B cell (primary cell): Measurements from ENCODE around the gene KCNQ5. TPM values are rescaled to one million over a fixed set of nuclear protein-coding genes. Genes with fewer than 3 reads are reported as not detected.

Experiments used
- ATAC-seq: fragments of 200-7000 bp; cut with Tn5 transposase; one replicate; pipeline ENCODE4 v1.10.0; 2021; ENCODE audit warnings: low read depth, mild to moderate bottlenecking, moderate number of reproducible peaks, moderate library complexity
- CTCF ChIA-PET: fragments of 350-600 bp; sonication (Branson Sonifier 250); formaldehyde crosslinking; loops from one replicate; lab custom pipeline; 2021; ENCODE audit warnings: antibody characterized with exemption, inconsistent platforms; lab: Charles Lee
- POLR2A ChIA-PET: fragments of 350-600 bp; sonication (Branson Sonifier 250); formaldehyde crosslinking; loops from one replicate; lab custom pipeline; 2021; ENCODE audit warnings: antibody characterized with exemption; lab: Charles Lee
- DNase-seq: peaks from one replicate; pipeline ENCODE4 v3.0.0; 2013
- H2AFZ ChIP-seq: 2 replicates; pipeline ENCODE4 v1.6.1; 2012; ENCODE audit warnings: mild to moderate bottlenecking, low read depth, low read length; ENCODE audit not compliant: insufficient read depth, poor library complexity, severe bottlenecking
- H3K27ac ChIP-seq, 2 donors: 1 replicate in 1 of 2; 2 replicates in 1 of 2; pipeline ENCODE4 v1.5.1; 2012 to 2013; ENCODE audit warnings: low read length in 2 of 2, mild to moderate bottlenecking in 2 of 2, moderate library complexity in 1 of 2
- H3K27me3 ChIP-seq, 4 experiments: fragments of 200-600 bp in 1 of 4; sonication (generic) in 1 of 4; replicated peaks in 1 of 4; 1 replicate in 2 of 4; 2 replicates in 2 of 4; pipeline versions ENCODE4 v1.6.1 to v1.7.0; 2013 to 2016; ENCODE audit warnings: low read length in 3 of 4, mild to moderate bottlenecking in 2 of 4, mixed read lengths in 1 of 4, moderate library complexity in 1 of 4; ENCODE audit not compliant: insufficient read depth in 4 of 4, control insufficient read depth in 3 of 4; ENCODE audit errors: control extremely low read depth in 1 of 4
- H3K36me3 ChIP-seq, 2 experiments: replicated peaks in 1 of 2; 1 replicate in 1 of 2; 2 replicates in 1 of 2; pipeline versions ENCODE4 v1.6.1 to v1.7.1; 2013; ENCODE audit warnings: low read length in 1 of 2; ENCODE audit not compliant: insufficient read depth in 2 of 2, control insufficient read depth in 1 of 2; ENCODE audit errors: control extremely low read depth in 1 of 2, extremely low read depth in 1 of 2
- H3K4me1 ChIP-seq, 2 donors: fragments of 200-600 bp in 1 of 2; sonication (generic) in 1 of 2; 1 replicate in 1 of 2; 2 replicates in 1 of 2; pipeline versions ENCODE4 v1.5.1 to v1.6.1; 2013 to 2017; ENCODE audit warnings: low read length in 2 of 2; ENCODE audit not compliant: control insufficient read depth in 2 of 2, insufficient read depth in 2 of 2
- H3K4me2 ChIP-seq: replicated peaks from 2 replicates; pipeline ENCODE3; 2012; ENCODE audit warnings: mild to moderate bottlenecking, low read depth, low read length; ENCODE audit not compliant: poor library complexity, severe bottlenecking
- H3K4me3 ChIP-seq, 5 experiments: fragments of 200-600 bp in 1 of 5; sonication (generic) in 1 of 5; 1 replicate in 3 of 5; 2 replicates in 2 of 5; pipeline versions ENCODE4 v1.5.1 to v1.7.0; 2011 to 2016; ENCODE audit warnings: low read length in 4 of 5, mild to moderate bottlenecking in 4 of 5, low read depth in 2 of 5, control low read depth in 1 of 5, moderate library complexity in 1 of 5; ENCODE audit not compliant: insufficient read depth in 1 of 5; ENCODE audit errors: control extremely low read depth in 1 of 5, extremely low read depth in 1 of 5
- H3K79me2 ChIP-seq: fragments of 200-600 bp; sonication (generic); one replicate; pipeline ENCODE4 v1.6.0; 2016; ENCODE audit warnings: low read length; ENCODE audit not compliant: control insufficient read depth, insufficient read depth
- H3K9ac ChIP-seq: fragments of 200-600 bp; sonication (generic); 2 replicates; pipeline ENCODE4 v1.6.1; 2017; ENCODE audit warnings: mild to moderate bottlenecking, low read length, moderate library complexity
- H3K9me3 ChIP-seq, 3 donors: one replicate each; pipeline versions ENCODE4 v1.6.1 to v1.7.1; 2013; ENCODE audit warnings: low read length in 2 of 3; ENCODE audit not compliant: control insufficient read depth in 2 of 3, insufficient read depth in 1 of 3; ENCODE audit errors: control extremely low read depth in 1 of 3
- H4K20me1 ChIP-seq: 2 replicates; pipeline ENCODE4 v1.6.0; 2012; ENCODE audit warnings: mild to moderate bottlenecking, low read length; ENCODE audit not compliant: insufficient read depth, control insufficient read depth, poor library complexity, severe bottlenecking
- H3K27ac Mint-ChIP-seq: one replicate; pipeline ENCODE4 v1.8.0; 2021; ENCODE audit warnings: mixed read lengths
- H3K27me3 Mint-ChIP-seq: one replicate; pipeline ENCODE4 v1.8.0; 2021; ENCODE audit warnings: mixed read lengths
- H3K4me1 Mint-ChIP-seq: one replicate; pipeline ENCODE4 v1.8.0; 2021; ENCODE audit warnings: mixed read lengths
- H3K4me3 Mint-ChIP-seq: one replicate; pipeline ENCODE4 v1.8.0; 2021; ENCODE audit warnings: mixed read lengths
- H3K9me3 Mint-ChIP-seq: one replicate; pipeline ENCODE4 v1.8.0; 2022; ENCODE audit warnings: mixed read lengths; ENCODE audit not compliant: insufficient read depth
- EZH2 ChIP-seq: IDR thresholded peaks from 2 replicates; pipeline ENCODE4 v1.6.1; 2012; ENCODE audit warnings: borderline replicate concordance, low read depth, mild to moderate bottlenecking, moderate library complexity, low read length; ENCODE audit not compliant: insufficient read depth, poor library complexity, severe bottlenecking
- WGBS: methylation state at CpG from one replicate; pipeline ENCODE4 v1.1.5; 2013; ENCODE audit warnings: missing lambda C conversion rate; ENCODE audit not compliant: insufficient coverage; 5-methylcytosine and 5-hydroxymethylcytosine counted together
- intact Hi-C: fragments of 100-400 bp; cut with micrococcal nuclease; formaldehyde crosslinking; loops from one replicate; pipeline ENCODE4 v1.10.0; 2022
- polyA plus RNA-seq: library from polyadenylated mRNA; depleted of rRNA; stranded (reverse); fragments of >200 nt; gene quantifications from 2 replicates; pipeline ENCODE4 v1.2.3, GENCODE V29; 2012
- total RNA-seq, 2 donors: library from RNA; stranded (reverse); fragments of 120-200 nt in 1 of 2; gene quantifications; 1 replicate in 1 of 2; 2 replicates in 1 of 2; pipeline versions ENCODE4 v1.2.3 to v1.2.4, GENCODE V29; 2013 to 2022
- TF ChIP-seq, protein P1 (sequence below): fragments of 200-600 bp; IDR thresholded peaks from one replicate; pipeline ENCODE4 v1.8.0; 2022; ENCODE audit warnings: antibody characterized with exemption, mild to moderate bottlenecking

Gene KCNQ5
- total and polyA plus RNA-seq, 2 donors (not counting 1 experiment from before 2014, with no cell fraction given), result 2.3 to 9.4 TPM

DNA sequence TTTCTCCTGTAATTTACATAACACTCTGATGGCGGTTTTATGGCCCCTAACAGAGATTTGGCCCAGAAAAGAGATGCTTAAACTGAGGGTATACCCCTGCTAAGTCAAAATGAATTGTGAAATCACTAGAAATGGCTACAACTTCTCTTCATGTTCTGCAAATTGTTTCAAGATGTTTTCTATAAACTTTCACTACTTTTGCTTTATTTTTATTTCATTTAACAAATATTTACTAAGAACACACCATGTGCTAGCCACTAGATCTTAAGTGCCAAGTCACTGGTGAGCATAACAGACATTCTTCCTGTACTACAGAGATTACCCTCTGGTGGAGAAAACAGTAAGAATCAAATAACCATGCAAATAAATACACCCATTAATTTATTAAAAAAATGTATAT lies 87.6 kb downstream of the KCNQ5 start:
- ATAC-seq (no peak), DNase-seq (no peak)
- Histone ChIP-seq H3K27ac (no peak overlapping the region), H3K4me3 (no peak overlapping the region), H3K79me2 (no peaks in the 10 kb centered on the region), H4K20me1 (no peaks in the 10 kb centered on the region), H3K4me2 (no peak overlapping the region), H2AFZ (no peak overlapping the region), H3K36me3 (peaks cover 0 to 1% of the 10 kb centered on the region in 2 experiments), H3K9ac (no peak overlapping the region), H3K9me3 (peaks cover 0 to 7% (median 4%) of the 10 kb centered on the region in 3 donors), H3K4me1 (no peaks in the 10 kb centered on the region), H3K27me3 (no peaks in the 10 kb centered on the region)
- no peak overlapping the region for H3K4me3 Mint-ChIP-seq
- no peak for TF ChIP-seq EZH2
- TF ChIP-seq, protein P1, sequence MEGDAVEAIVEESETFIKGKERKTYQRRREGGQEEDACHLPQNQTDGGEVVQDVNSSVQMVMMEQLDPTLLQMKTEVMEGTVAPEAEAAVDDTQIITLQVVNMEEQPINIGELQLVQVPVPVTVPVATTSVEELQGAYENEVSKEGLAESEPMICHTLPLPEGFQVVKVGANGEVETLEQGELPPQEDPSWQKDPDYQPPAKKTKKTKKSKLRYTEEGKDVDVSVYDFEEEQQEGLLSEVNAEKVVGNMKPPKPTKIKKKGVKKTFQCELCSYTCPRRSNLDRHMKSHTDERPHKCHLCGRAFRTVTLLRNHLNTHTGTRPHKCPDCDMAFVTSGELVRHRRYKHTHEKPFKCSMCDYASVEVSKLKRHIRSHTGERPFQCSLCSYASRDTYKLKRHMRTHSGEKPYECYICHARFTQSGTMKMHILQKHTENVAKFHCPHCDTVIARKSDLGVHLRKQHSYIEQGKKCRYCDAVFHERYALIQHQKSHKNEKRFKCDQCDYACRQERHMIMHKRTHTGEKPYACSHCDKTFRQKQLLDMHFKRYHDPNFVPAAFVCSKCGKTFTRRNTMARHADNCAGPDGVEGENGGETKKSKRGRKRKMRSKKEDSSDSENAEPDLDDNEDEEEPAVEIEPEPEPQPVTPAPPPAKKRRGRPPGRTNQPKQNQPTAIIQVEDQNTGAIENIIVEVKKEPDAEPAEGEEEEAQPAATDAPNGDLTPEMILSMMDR, result no peak
- no peaks in the 10 kb centered on the region for H3K27me3 Mint-ChIP-seq
- POLR2A ChIA-PET, result no interaction called here
- CTCF ChIA-PET, result no interaction called here
- no peaks in the 10 kb centered on the region for H3K4me1 Mint-ChIP-seq
- WGBS, result no CpG with 5 or more reads among the region's 1 CpG
- H3K27ac Mint-ChIP-seq, result no peak overlapping the region
- H3K9me3 Mint-ChIP-seq, result peaks cover 10% of the 10 kb centered on the region
- intact Hi-C loops, result no loop called here

DNA sequence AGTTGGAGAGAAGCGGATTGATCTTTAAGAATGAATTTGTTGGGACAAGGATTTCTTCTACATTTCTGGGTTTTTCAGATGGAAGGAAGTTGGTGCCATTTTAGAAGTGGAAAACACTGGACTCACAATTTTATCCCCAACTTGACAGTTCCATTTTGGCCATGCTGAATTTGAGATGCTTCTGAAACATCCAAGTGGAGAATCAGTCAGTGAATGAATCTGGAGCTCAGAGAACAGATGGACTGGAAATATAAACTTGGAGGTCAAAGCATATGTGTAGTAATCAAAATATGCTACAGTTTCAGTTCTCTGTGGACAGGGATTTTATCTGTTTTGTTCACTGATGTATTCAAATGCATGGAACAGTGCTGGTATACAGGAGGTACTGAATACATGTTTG lies 89.9 kb downstream of the KCNQ5 start:
- Mint-ChIP-seq H3K4me1 (no peaks in the 10 kb centered on the region), H3K9me3 (peaks cover 10% of the 10 kb centered on the region), H3K4me3 (no peak overlapping the region), H3K27ac (no peak overlapping the region), H3K27me3 (no peaks in the 10 kb centered on the region)
- Histone ChIP-seq H3K27ac (no peak overlapping the region), H3K36me3 (peaks cover 0 to 1% of the 10 kb centered on the region in 2 experiments), H3K79me2 (no peaks in the 10 kb centered on the region), H4K20me1 (no peaks in the 10 kb centered on the region), H3K27me3 (no peaks in the 10 kb centered on the region), H3K9me3 (peaks cover 0 to 7% (median 4%) of the 10 kb centered on the region in 3 donors), H3K4me1 (no peaks in the 10 kb centered on the region), H3K4me2 (no peak overlapping the region), H2AFZ (no peak overlapping the region), H3K4me3 (no peak overlapping the region), H3K9ac (no peak overlapping the region)
- DNase-seq, result no peak
- no peak for ATAC-seq
- no peak for TF ChIP-seq EZH2
- TF ChIP-seq, protein P1, result no peak
- WGBS, result 100% methylated on average over 1 of the region's 1 CpG
- intact Hi-C loops, result no loop called here
- CTCF ChIA-PET, result no interaction called here
- POLR2A ChIA-PET, result no interaction called here
